ENCODE results near the gene EXOC2. TPM values are rescaled to one million over a fixed set of nuclear protein-coding genes. Genes with fewer than 3 reads are reported as not detected.

EXOC2 gene
- total and polyA plus RNA-seq, 2 of the 13 experiments (the other 11 are each of a cell fraction or from before 2014, with no cell fraction given) = 12.6 to 22.9 TPM

DNA sequence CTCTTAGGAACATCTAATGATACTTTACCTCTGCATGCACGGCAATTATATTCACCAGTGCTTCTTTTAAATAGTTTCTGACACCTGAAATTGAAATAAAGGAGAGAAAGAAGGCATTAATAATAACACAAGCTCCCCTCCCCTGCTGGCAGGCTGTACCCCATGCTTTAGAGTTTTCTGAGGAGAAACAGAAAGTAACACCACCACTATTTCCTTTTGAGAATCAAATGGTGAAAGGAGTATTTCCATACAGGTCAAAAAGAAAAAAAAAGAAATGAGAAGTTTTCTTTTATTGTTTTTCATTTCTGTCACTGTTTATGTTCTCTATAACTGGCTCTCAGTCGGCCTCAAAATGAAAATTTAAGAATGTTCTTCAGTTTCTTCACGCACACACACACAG is 193.3 kb downstream of the EXOC2 start:
- H3K79me2 ChIP-seq (ENCODE audit: insufficient read depth, low read length) = no peaks in the 10 kb centered on the region
- H3K9ac ChIP-seq (ENCODE audit: insufficient read depth, low read depth, low read length) = no peak overlapping the region
- no peaks in the 10 kb centered on the region for H3K9me3 ChIP-seq (ENCODE audit: low read length)
- FAIRE-seq (no peak), DNase-seq (ENCODE audit: low spot score) (no peak), ATAC-seq (no peak)
- no TSS peak for BruUV-seq (replicated peaks)
- peaks cover 4 to 10% of the 10 kb centered on the region in 2 experiments; a peak in 4 of 5 replicates for H3K36me3 ChIP-seq (replicated peaks in 1 of 2; ENCODE audit: control insufficient read depth in 1 of 2, insufficient read depth in 2 of 2, low read length in 2 of 2)
- intact Hi-C loops (cut with micrococcal nuclease; ENCODE audit: unreplicated experiment) (no loop called here), in situ Hi-C loops (cut with HindIII; ENCODE audit: extremely low pct_ligation_motif_present, low pct_unique_long_range_greater_than_20kb) (no loop called here)
- H3K4me3 ChIP-seq (replicated peaks in 1 of 3; ENCODE audit: insufficient read depth in 1 of 3, low read depth in 2 of 3, low read length in 3 of 3) = no peak overlapping the region
- CTCF ChIA-PET (ENCODE audit: low intra/inter-chr PET ratio, low total read pairs) = no interaction called here
- H3K4me1 ChIP-seq (ENCODE audit: insufficient read depth, low read length) = no peaks in the 10 kb centered on the region
- H4K20me1 ChIP-seq (ENCODE audit: insufficient read depth, low read length) = no peaks in the 10 kb centered on the region
- POLR2A ChIA-PET = no interaction called here
- H3K27ac ChIP-seq (ENCODE audit: extremely low read length, insufficient read depth, low read length) = no peak overlapping the region
- H3K27me3 ChIP-seq (ENCODE audit: control insufficient read depth in 1 of 2, insufficient read depth in 2 of 2, low read length in 2 of 2) = no peaks in the 10 kb centered on the region
- TF ChIP-seq, protein P1, sequence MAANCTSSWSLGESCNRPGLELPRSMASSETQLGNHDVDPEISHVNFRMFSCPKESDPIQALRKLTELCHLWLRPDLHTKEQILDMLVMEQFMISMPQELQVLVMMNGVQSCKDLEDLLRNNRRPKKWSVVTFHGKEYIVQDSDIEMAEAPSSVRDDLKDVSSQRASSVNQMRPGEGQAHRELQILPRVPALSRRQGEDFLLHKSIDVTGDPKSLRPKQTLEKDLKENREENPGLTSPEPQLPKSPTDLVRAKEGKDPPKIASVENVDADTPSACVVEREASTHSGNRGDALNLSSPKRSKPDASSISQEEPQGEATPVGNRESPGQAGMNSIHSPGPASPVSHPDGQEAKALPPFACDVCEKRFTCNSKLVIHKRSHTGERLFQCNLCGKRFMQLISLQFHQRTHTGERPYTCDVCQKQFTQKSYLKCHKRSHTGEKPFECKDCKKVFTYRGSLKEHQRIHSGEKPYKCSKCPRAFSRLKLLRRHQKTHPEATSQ (CRISPR knock-in tag; IDR thresholded peaks at IDR 0.05; ENCODE audit: borderline replicate concordance) = no peak
- TF ChIP-seq, protein P2, sequence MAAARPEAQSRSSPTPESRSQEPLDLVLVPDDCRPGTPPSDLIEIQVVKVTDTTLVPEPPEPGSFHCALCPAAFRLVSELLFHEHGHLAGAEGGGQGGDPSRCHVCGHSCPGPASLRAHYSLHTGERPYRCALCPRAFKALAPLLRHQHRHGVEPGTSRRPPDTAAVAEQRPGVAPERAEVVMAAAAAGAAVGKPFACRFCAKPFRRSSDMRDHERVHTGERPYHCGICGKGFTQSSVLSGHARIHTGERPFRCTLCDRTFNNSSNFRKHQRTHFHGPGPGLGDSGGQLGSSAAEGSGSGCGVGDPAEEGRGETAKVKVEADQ (CRISPR knock-in tag; IDR thresholded peaks at IDR 0.05; ENCODE audit: borderline replicate concordance) = no peak
- TF ChIP-seq ZNF589 (CRISPR knock-in tag; conservative IDR thresholded peaks at IDR 0.05) = no peak
- TF ChIP-seq HNRNPH1 (optimal IDR thresholded peaks at IDR 0.05; ENCODE audit: low read depth, low read length) = no peak
- TF ChIP-seq, protein P3, sequence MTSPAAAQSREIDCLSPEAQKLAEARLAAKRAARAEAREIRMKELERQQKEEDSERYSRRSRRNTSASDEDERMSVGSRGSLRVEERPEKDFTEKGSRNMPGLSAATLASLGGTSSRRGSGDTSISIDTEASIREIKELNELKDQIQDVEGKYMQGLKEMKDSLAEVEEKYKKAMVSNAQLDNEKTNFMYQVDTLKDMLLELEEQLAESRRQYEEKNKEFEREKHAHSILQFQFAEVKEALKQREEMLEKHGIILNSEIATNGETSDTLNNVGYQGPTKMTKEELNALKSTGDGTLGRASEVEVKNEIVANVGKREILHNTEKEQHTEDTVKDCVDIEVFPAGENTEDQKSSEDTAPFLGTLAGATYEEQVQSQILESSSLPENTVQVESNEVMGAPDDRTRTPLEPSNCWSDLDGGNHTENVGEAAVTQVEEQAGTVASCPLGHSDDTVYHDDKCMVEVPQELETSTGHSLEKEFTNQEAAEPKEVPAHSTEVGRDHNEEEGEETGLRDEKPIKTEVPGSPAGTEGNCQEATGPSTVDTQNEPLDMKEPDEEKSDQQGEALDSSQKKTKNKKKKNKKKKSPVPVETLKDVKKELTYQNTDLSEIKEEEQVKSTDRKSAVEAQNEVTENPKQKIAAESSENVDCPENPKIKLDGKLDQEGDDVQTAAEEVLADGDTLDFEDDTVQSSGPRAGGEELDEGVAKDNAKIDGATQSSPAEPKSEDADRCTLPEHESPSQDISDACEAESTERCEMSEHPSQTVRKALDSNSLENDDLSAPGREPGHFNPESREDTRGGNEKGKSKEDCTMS (CRISPR knock-in tag; conservative IDR thresholded peaks at IDR 0.05) = no peak
- TF ChIP-seq NR2F2 (IDR thresholded peaks at IDR 0.05; ENCODE audit: borderline replicate concordance, low read depth) = no peak
- no peak for TF ChIP-seq ARNT2 (CRISPR knock-in tag; IDR thresholded peaks at IDR 0.05; ENCODE audit: low read depth)
- TF ChIP-seq IKZF1 (IDR thresholded peaks at IDR 0.05) = no peak
- TF ChIP-seq ZNF563 (CRISPR knock-in tag; IDR thresholded peaks at IDR 0.05) = no peak
- no peak for TF ChIP-seq ZNF616 (CRISPR knock-in tag; IDR thresholded peaks at IDR 0.05; ENCODE audit: low read depth)
- no peak for TF ChIP-seq REL (CRISPR knock-in tag; conservative IDR thresholded peaks at IDR 0.05)
- no peak for TF ChIP-seq HMG20B (CRISPR knock-in tag; conservative IDR thresholded peaks at IDR 0.05)
- TF ChIP-seq, protein P4, sequence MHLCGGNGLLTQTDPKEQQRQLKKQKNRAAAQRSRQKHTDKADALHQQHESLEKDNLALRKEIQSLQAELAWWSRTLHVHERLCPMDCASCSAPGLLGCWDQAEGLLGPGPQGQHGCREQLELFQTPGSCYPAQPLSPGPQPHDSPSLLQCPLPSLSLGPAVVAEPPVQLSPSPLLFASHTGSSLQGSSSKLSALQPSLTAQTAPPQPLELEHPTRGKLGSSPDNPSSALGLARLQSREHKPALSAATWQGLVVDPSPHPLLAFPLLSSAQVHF (CRISPR knock-in tag; IDR thresholded peaks at IDR 0.05) = no peak
- no peak for TF ChIP-seq SATB2 (CRISPR knock-in tag; IDR thresholded peaks at IDR 0.05)
- TF ChIP-seq, protein P5, sequence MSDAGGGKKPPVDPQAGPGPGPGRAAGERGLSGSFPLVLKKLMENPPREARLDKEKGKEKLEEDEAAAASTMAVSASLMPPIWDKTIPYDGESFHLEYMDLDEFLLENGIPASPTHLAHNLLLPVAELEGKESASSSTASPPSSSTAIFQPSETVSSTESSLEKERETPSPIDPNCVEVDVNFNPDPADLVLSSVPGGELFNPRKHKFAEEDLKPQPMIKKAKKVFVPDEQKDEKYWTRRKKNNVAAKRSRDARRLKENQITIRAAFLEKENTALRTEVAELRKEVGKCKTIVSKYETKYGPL (CRISPR knock-in tag; IDR thresholded peaks at IDR 0.05) = no peak
- TF ChIP-seq HOXA9 (CRISPR knock-in tag; IDR thresholded peaks at IDR 0.05; ENCODE audit: borderline replicate concordance) = no peak
- TF ChIP-seq, protein P6, sequence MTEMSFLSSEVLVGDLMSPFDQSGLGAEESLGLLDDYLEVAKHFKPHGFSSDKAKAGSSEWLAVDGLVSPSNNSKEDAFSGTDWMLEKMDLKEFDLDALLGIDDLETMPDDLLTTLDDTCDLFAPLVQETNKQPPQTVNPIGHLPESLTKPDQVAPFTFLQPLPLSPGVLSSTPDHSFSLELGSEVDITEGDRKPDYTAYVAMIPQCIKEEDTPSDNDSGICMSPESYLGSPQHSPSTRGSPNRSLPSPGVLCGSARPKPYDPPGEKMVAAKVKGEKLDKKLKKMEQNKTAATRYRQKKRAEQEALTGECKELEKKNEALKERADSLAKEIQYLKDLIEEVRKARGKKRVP (CRISPR knock-in tag; IDR thresholded peaks at IDR 0.05) = no peak
- H3K4me2 ChIP-seq (ENCODE audit: low read depth, low read length) = no peak overlapping the region
- H2AFZ ChIP-seq (ENCODE audit: low read length) = no peak overlapping the region
- WGBS (ENCODE audit: low lambda C conversion rate) = 91% methylated on average over 3 of the region's 3 CpGs

All from HepG2 (cell line).